Measurements from ENCODE around the gene RPRD1A.

DNA sequence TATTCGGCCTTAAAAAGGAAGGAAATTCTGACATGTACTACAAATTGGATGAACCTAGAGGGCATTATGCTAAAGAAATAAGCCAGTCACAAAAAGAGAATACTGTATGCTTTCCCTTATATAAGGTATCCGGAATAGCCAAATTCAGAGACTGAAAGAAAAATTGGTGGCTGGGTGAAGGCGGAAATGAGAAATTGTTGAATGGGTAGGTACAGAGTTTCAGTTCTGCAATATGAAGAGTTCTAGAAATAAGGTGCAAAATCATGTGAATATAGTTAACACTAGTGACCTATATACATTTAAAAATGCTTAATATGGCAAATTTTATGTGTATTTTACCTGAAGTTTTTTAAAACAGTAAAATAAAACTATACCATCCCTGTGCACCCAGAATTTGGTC is 51.7 kb downstream of the RPRD1A start:
- TF ChIP-seq CTCF (IDR thresholded peaks at IDR 0.05) (no peak), POLR2AphosphoS5 (IDR thresholded peaks at IDR 0.05) (no peak)
